Measurements from ENCODE around the gene PRKN.

- TF ChIP-seq CTCF (IDR thresholded peaks at IDR 0.05; ENCODE audit: insufficient read depth, low read depth, low read length) (no peak), EZH2 (IDR thresholded peaks at IDR 0.05; ENCODE audit: insufficient read depth, low read length) (no peak)
Observed at GRCh38 chr6:161853657-161854056, 873.9 kb downstream of the PRKN start.
